Ovary (tissue), 3 donors: ENCODE measurements around the gene LRRC4C.

Experiments used
- CTCF ChIP-seq, 3 donors: fragments of 450-650 bp in 2 of 3; fragments of 200-600 bp in 1 of 3; IDR thresholded peaks; one replicate each; pipeline versions ENCODE4 v1.5.1 to v1.8.0; 2016 to 2022; ENCODE audit warnings: antibody characterized with exemption in 3 of 3, mild to moderate bottlenecking in 1 of 3
- POLR2A ChIP-seq: fragments of 450-650 bp; IDR thresholded peaks from one replicate; pipeline ENCODE4 v1.6.1; 2017; ENCODE audit warnings: antibody characterized with exemption, mild to moderate bottlenecking, moderate library complexity
- donor health status: DM: no; HTN: no; CAD: no.

GRCh38 chr11:40885250-40885954, 574.0 kb downstream of the LRRC4C start:
- no peak for TF ChIP-seq POLR2A
- TF ChIP-seq CTCF (IDR thresholded peaks at IDR 0.05): no peak
